GM12875 (cell line): ENCODE measurements around the gene PIEZO1.

Experiments
- H3K4me3 ChIP-seq: one replicate; pipeline ENCODE4 v1.5.1; 2011; ENCODE audit warnings: low read depth, low read length, control low read depth
- CTCF ChIP-seq: IDR thresholded peaks from 2 replicates; pipeline ENCODE4 v1.5.1; 2011; ENCODE audit warnings: low read depth, mild to moderate bottlenecking, control low read depth, inconsistent platforms, low read length, moderate library complexity, borderline replicate concordance; ENCODE audit not compliant: insufficient read depth

The PIEZO1 gene

GRCh38 chr16:88739139-88739976, 45.7 kb downstream of the PIEZO1 start:
- H3K4me3 ChIP-seq: no peak overlapping the region
- TF ChIP-seq CTCF: no peak

GRCh38 chr16:88738151-88739084, 46.6 kb downstream of the PIEZO1 start:
- no peak for TF ChIP-seq CTCF
- no peak overlapping the region for H3K4me3 ChIP-seq

GRCh38 chr16:88737298-88738150, 47.5 kb downstream of the PIEZO1 start:
- peak; percentile 97 for TF ChIP-seq CTCF
- no peak overlapping the region for H3K4me3 ChIP-seq

GRCh38 chr16:88736496-88736895, 48.5 kb downstream of the PIEZO1 start:
- no peak overlapping the region for H3K4me3 ChIP-seq
- TF ChIP-seq CTCF: no peak

- no peak for TF ChIP-seq CTCF
- no peak overlapping the region for H3K4me3 ChIP-seq
Measured at GRCh38 chr16:88736088-88736487, 48.9 kb downstream of the PIEZO1 start.

- TF ChIP-seq CTCF: no peak
- H3K4me3 ChIP-seq: no peak overlapping the region
Measured at GRCh38 chr16:88735616-88736015, 49.4 kb downstream of the PIEZO1 start.
